ENCODE results near the gene MESP1.

DNA sequence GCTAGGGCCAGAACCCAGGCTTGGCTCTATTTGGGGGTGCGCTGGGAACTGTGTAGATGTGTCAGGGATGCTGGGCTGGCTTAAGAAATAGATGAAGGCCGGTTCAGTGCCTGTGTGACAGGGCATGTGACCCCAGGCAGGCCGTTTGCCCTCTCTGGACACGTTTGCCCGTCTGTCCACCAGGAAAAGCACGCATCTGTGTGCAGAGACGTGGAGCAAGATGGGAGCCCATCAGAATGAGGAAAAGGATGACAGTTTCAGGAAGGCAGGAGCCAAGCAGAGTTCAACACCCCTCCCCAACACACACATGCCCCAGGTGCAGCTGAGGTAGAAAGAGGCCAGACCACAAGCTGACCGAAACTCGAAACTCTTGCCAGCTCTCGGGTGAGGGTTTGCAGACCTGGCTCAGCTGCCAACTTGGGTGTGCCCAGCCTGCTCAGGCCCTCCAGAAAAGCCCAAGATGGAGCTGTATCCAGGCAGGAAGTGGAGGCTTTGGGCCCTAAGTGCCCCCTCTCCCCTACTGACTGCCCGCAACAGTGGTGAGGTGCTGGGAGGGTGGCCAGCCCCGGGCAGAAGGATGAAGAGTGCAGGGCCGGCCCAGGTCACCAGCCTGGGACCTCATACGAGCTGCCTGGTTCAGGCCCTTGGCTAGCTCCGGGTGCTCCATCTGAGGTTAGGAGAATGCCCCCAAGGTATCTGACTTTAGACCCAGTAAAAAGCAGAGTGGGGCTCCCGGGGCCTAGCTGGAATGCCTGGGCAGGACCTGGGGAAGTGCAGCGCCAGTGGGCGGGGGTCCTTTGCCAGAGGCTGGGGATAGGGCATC, 10.2 kb upstream of the MESP1 start:
- no peak for TF ChIP-seq POLR2A (IDR thresholded peaks at IDR 0.05)
- TF ChIP-seq, protein P1, sequence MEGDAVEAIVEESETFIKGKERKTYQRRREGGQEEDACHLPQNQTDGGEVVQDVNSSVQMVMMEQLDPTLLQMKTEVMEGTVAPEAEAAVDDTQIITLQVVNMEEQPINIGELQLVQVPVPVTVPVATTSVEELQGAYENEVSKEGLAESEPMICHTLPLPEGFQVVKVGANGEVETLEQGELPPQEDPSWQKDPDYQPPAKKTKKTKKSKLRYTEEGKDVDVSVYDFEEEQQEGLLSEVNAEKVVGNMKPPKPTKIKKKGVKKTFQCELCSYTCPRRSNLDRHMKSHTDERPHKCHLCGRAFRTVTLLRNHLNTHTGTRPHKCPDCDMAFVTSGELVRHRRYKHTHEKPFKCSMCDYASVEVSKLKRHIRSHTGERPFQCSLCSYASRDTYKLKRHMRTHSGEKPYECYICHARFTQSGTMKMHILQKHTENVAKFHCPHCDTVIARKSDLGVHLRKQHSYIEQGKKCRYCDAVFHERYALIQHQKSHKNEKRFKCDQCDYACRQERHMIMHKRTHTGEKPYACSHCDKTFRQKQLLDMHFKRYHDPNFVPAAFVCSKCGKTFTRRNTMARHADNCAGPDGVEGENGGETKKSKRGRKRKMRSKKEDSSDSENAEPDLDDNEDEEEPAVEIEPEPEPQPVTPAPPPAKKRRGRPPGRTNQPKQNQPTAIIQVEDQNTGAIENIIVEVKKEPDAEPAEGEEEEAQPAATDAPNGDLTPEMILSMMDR (IDR thresholded peaks at IDR 0.05) = peak in 2 of 4 donors; percentile 5 to 10

All from right lobe of liver (tissue), 4 donors.